ENCODE measurements around the gene DTL.
"Not testable (repeated sequence)": the region's sequence is repeated elsewhere in the genome, so short reads cannot be mapped to it uniquely, and the experiment has no call there.

Gene DTL

GRCh38 chr1:212035123-212035834, at the start of gene DTL, which contains the start of gene INTS7:
Gene DTL, plus strand, starts transcription at chr1:212035748. Its CDS starts 143 bp downstream, at chr1:212035891.
Gene INTS7, minus strand, starts transcription at chr1:212035557. Its CDS starts 120 bp downstream, at chr1:212035437.
- H3K36me3 ChIP-seq (replicated peaks): no peaks in the 10 kb centered on the region

DNA sequence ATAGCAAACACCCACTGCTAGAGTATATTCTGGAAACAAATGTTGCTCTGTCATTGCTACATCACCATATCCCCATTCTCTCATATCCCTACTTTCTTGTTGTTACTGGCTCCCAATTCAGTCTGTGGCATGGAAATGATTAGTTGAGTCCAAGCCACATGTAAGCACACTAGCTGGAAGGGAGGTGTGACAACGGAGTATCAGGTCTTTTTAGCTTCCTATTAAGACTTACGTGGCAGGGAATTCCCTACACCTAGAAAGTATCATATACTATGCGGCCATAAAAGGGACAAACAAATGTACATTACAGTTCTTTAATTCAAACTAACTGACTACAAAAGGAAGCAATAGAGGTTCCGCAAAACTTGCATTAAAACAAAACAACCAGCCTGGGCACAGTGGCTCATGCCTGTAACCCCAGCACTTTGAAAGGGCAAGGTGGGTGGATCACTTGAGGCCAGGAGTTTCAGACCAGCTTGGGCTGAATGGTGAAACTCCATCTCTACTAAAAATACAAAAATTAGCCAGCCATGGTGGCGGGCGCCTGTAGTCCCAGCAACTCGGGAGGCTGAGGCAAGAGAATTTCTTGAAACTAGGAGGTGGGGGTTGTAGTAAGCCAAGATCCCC, 48.8 kb upstream of the DTL start:
- DNase-seq: no peak
- Histone ChIP-seq H3K4me3 (ENCODE audit: low read depth, low read length) (no peak overlapping the region), H3K27ac (no peak overlapping the region), H3K36me3 (replicated peaks) (peaks cover 4% of the 10 kb centered on the region), H3K27me3 (replicated peaks) (no peaks in the 10 kb centered on the region)
- in situ Hi-C loops (cut with HindIII; ENCODE audit: low pct_ligation_motif_present, low sequenced_read_pairs): no loop called here
- TF ChIP-seq CTCF (IDR thresholded peaks at IDR 0.05; ENCODE audit: low read depth, low read length, missing control alignments): no peak

More at GRCh38 chr1:212035123-212035834, at the start of gene DTL, which contains the start of gene INTS7:
- TF ChIP-seq CTCF (IDR thresholded peaks at IDR 0.05; ENCODE audit: low read depth, low read length, missing control alignments): peak; percentile 96
- H3K4me3 ChIP-seq (ENCODE audit: low read depth, low read length): peak within 1 kb of the TSS; percentile 84
- in situ Hi-C loops (cut with HindIII; ENCODE audit: low pct_ligation_motif_present, low sequenced_read_pairs): no loop called here
- peak within 1 kb of the TSS; percentile 89 for H3K27ac ChIP-seq
- DNase-seq: peak; percentile 98
- no peaks in the 10 kb centered on the region for H3K27me3 ChIP-seq (replicated peaks)

GRCh38 chr1:211991695-211992094, 43.9 kb upstream of the DTL start:
- in situ Hi-C loops (cut with HindIII; ENCODE audit: low pct_ligation_motif_present, low sequenced_read_pairs): no loop called here
- Histone ChIP-seq H3K27me3 (replicated peaks) (no peaks in the 10 kb centered on the region), H3K27ac (no peak overlapping the region), H3K4me3 (ENCODE audit: low read depth, low read length) (no peak overlapping the region), H3K36me3 (replicated peaks) (no peaks in the 10 kb centered on the region)
- TF ChIP-seq CTCF (IDR thresholded peaks at IDR 0.05; ENCODE audit: low read depth, low read length, missing control alignments): no peak
- DNase-seq: no peak

DNA sequence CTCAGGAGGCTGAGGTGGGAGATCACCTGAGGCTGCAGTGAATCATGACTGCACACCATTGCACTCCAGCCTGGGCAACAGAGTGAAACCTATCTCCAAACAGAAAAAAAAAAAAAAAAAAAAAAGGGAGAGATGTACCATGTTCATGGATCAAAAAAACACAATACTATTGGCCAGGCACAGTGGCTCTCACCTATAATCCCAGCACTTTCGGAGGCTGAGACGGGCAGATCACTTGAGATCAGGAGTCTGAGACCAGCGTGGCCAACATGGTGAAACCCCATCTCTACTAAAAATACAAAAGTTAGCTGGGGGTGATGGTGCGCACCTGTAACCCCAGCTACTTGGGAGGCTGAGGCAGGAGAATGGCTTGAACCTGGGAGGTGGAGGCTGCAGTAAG, 38.1 kb upstream of the DTL start:
- in situ Hi-C loops (cut with HindIII; ENCODE audit: low pct_ligation_motif_present, low sequenced_read_pairs); DNase-seq; H3K27me3 ChIP-seq (replicated peaks); H3K4me3 ChIP-seq (ENCODE audit: low read depth, low read length); H3K36me3 ChIP-seq (replicated peaks); H3K27ac ChIP-seq: not testable (repeated sequence)

DNA sequence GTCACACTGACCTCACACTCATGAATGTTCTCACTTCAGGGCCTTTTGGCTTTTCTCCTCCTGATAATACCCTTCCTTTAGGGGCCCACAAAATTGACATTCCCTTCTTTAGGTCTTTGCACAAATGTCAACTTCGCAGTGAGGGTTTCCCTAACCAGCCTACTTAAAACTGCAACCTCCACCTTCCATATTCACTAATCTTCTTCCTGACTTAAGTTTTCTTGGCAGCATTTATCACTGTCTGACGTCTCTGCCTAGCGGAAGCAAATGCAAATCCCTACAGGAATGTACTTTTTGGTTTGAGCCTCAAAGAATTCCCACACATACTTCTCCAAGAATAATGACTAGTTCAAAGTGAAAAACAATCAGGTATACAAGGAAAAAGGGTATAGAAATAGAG, 33.0 kb upstream of the DTL start:
- Histone ChIP-seq H3K36me3 (replicated peaks) (no peaks in the 10 kb centered on the region), H3K27me3 (replicated peaks) (no peaks in the 10 kb centered on the region), H3K4me3 (ENCODE audit: low read depth, low read length) (no peak overlapping the region), H3K27ac (no peak overlapping the region)
- in situ Hi-C loops (cut with HindIII; ENCODE audit: low pct_ligation_motif_present, low sequenced_read_pairs): no loop called here
- DNase-seq: no peak
- no peak for TF ChIP-seq CTCF (IDR thresholded peaks at IDR 0.05; ENCODE audit: low read depth, low read length, missing control alignments)

DNA sequence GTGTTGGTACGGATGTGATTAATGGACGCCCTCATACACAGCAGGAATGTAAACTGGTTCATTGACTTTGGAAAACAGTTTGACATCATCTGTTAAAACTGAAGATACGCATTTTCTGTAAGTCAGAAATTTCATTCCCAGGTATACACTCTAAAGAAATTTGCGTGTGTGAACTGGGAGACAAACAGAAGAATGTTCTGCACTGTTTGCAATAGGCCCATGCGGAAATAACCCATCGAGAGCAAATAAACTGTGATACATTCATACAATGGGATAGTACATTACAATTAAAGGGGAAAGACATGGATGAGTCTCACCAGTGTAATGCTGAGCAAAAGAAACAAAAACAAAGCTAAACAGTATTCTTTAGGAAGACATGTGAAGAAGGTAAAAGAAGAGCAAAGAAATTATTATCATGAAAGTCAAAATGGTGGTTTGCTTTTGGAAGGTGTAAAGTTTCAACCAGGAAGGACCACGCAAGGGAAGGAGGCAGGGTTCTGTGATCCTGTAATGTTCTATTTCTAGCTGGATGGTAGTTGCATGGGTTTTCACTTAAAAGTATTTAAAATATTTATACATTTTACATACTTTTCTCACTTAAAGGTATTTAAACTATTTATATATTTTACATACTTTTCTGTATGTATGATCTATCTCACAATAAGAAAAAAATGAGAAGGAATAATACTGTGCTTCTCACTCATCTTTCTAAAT, 30.5 kb upstream of the DTL start:
- no peak for DNase-seq
- in situ Hi-C loops (cut with HindIII; ENCODE audit: low pct_ligation_motif_present, low sequenced_read_pairs): no loop called here
- Histone ChIP-seq H3K27me3 (replicated peaks) (no peaks in the 10 kb centered on the region), H3K36me3 (replicated peaks) (peaks cover 4% of the 10 kb centered on the region), H3K4me3 (ENCODE audit: low read depth, low read length) (no peak overlapping the region), H3K27ac (no peak overlapping the region)
- no peak for TF ChIP-seq CTCF (IDR thresholded peaks at IDR 0.05; ENCODE audit: low read depth, low read length, missing control alignments)
